Effector memory CD4-positive, alpha-beta T cell (primary cell): Measurements from ENCODE around the gene CDK6.

ENCODE experiments used
- DNase-seq, 3 donors: peaks; one replicate each; pipeline ENCODE4 v3.0.0-alpha.2; 2020
- H3K27ac ChIP-seq: 2 replicates; pipeline ENCODE4 v1.7.0; 2013; ENCODE audit warnings: mild to moderate bottlenecking, low read length, moderate library complexity; ENCODE audit not compliant: insufficient read depth, poor library complexity, severe bottlenecking
- H3K27me3 ChIP-seq: replicated peaks from 2 replicates; pipeline ENCODE4 v1.7.0; 2013; ENCODE audit warnings: mild to moderate bottlenecking, low read length; ENCODE audit not compliant: insufficient read depth, control insufficient read depth, poor library complexity, severe bottlenecking
- H3K36me3 ChIP-seq: 2 replicates; pipeline ENCODE4 v1.7.0; 2013; ENCODE audit warnings: mild to moderate bottlenecking, low read length, moderate library complexity; ENCODE audit not compliant: control insufficient read depth, insufficient read depth
- H3K4me1 ChIP-seq: 2 replicates; pipeline ENCODE4 v1.7.0; 2013; ENCODE audit warnings: low read length, mild to moderate bottlenecking; ENCODE audit not compliant: control insufficient read depth, insufficient read depth, poor library complexity, severe bottlenecking
- H3K4me3 ChIP-seq: 2 replicates; pipeline ENCODE4 v1.7.0; 2013; ENCODE audit warnings: low read length, low read depth, mild to moderate bottlenecking; ENCODE audit not compliant: insufficient read depth, poor library complexity, severe bottlenecking
- H3K9me3 ChIP-seq: 2 replicates; pipeline ENCODE4 v1.7.0; 2013; ENCODE audit warnings: mild to moderate bottlenecking, low read length, moderate library complexity; ENCODE audit not compliant: control insufficient read depth

Gene CDK6

GRCh38 chr7:92681633-92682032 lies 154.7 kb downstream of the CDK6 start:
- Histone ChIP-seq H3K27ac (no peak overlapping the region), H3K36me3 (no peaks in the 10 kb centered on the region), H3K9me3 (no peaks in the 10 kb centered on the region), H3K27me3 (no peaks in the 10 kb centered on the region), H3K4me1 (peaks cover 50% of the 10 kb centered on the region), H3K4me3 (no peak overlapping the region)
- no peak for DNase-seq

- Histone ChIP-seq H3K4me3 (no peak overlapping the region), H3K4me1 (peaks cover 45% of the 10 kb centered on the region), H3K27me3 (no peaks in the 10 kb centered on the region), H3K9me3 (no peaks in the 10 kb centered on the region), H3K36me3 (no peaks in the 10 kb centered on the region), H3K27ac (no peak overlapping the region)
- no peak for DNase-seq
Measured at GRCh38 chr7:92680442-92680841, 155.9 kb downstream of the CDK6 start.

- H3K36me3 ChIP-seq, result no peaks in the 10 kb centered on the region
- no peaks in the 10 kb centered on the region for H3K27me3 ChIP-seq
- H3K4me1 ChIP-seq, result peaks cover 28% of the 10 kb centered on the region
- DNase-seq, result no peak
- H3K9me3 ChIP-seq, result no peaks in the 10 kb centered on the region
- H3K27ac ChIP-seq, result no peak overlapping the region
- H3K4me3 ChIP-seq, result no peak overlapping the region
Measured at GRCh38 chr7:92678291-92678920, 158.0 kb downstream of the CDK6 start.

GRCh38 chr7:92674379-92674778 lies 162.0 kb downstream of the CDK6 start:
- Histone ChIP-seq H3K36me3 (no peaks in the 10 kb centered on the region), H3K27me3 (no peaks in the 10 kb centered on the region), H3K4me1 (peaks cover 5% of the 10 kb centered on the region), H3K27ac (no peak overlapping the region), H3K9me3 (no peaks in the 10 kb centered on the region), H3K4me3 (no peak overlapping the region)
- DNase-seq, result no peak

- no peak overlapping the region for H3K27ac ChIP-seq
- no peak overlapping the region for H3K4me3 ChIP-seq
- no peak for DNase-seq
Measured at GRCh38 chr7:92671505-92672169, 164.7 kb downstream of the CDK6 start.

GRCh38 chr7:92670204-92670851 lies 166.0 kb downstream of the CDK6 start:
- DNase-seq, result no peak
- H3K9me3 ChIP-seq, result no peaks in the 10 kb centered on the region
- no peak overlapping the region for H3K4me3 ChIP-seq
- H3K36me3 ChIP-seq, result no peaks in the 10 kb centered on the region
- H3K27ac ChIP-seq, result no peak overlapping the region
- no peaks in the 10 kb centered on the region for H3K27me3 ChIP-seq
- no peaks in the 10 kb centered on the region for H3K4me1 ChIP-seq

More at GRCh38 chr7:92671505-92672169, 164.7 kb downstream of the CDK6 start:
- Histone ChIP-seq H3K9me3 (no peaks in the 10 kb centered on the region), H3K27me3 (no peaks in the 10 kb centered on the region), H3K36me3 (no peaks in the 10 kb centered on the region), H3K4me1 (no peaks in the 10 kb centered on the region)

- DNase-seq, result no peak
- Histone ChIP-seq H3K4me1 (no peaks in the 10 kb centered on the region), H3K27me3 (no peaks in the 10 kb centered on the region), H3K36me3 (no peaks in the 10 kb centered on the region), H3K27ac (no peak overlapping the region), H3K9me3 (no peaks in the 10 kb centered on the region), H3K4me3 (no peak overlapping the region)
Measured at GRCh38 chr7:92669616-92670165, 166.7 kb downstream of the CDK6 start.

- DNase-seq, result no peak
- H3K27ac ChIP-seq, result no peak overlapping the region
- peaks cover 4% of the 10 kb centered on the region for H3K4me1 ChIP-seq
- H3K4me3 ChIP-seq, result no peak overlapping the region
- no peaks in the 10 kb centered on the region for H3K36me3 ChIP-seq
- no peaks in the 10 kb centered on the region for H3K27me3 ChIP-seq
- no peaks in the 10 kb centered on the region for H3K9me3 ChIP-seq
Measured at GRCh38 chr7:92668564-92668963, 167.8 kb downstream of the CDK6 start.

- no peaks in the 10 kb centered on the region for H3K36me3 ChIP-seq
- no peaks in the 10 kb centered on the region for H3K9me3 ChIP-seq
- peaks cover 4% of the 10 kb centered on the region for H3K4me1 ChIP-seq
- H3K27me3 ChIP-seq, result no peaks in the 10 kb centered on the region
- DNase-seq, result no peak
- no peak overlapping the region for H3K4me3 ChIP-seq
- H3K27ac ChIP-seq, result no peak overlapping the region
Measured at GRCh38 chr7:92667816-92668535, 168.4 kb downstream of the CDK6 start.
